ENCODE results near the gene LRRC15. TPM values are rescaled to one million over a fixed set of nuclear protein-coding genes. Genes with fewer than 3 reads are reported as not detected.

Gene LRRC15
- total RNA-seq, 1 experiment from 2014 or later: not detected

- CTCF ChIA-PET: no interaction called here
- no peaks in the 10 kb centered on the region for H3K36me3 Mint-ChIP-seq (ENCODE audit: insufficient read depth, unreplicated experiment)
- no TSS peak for BruUV-seq (replicated peaks)
- H3K27me3 Mint-ChIP-seq (ENCODE audit: unreplicated experiment): peaks cover 66% of the 10 kb centered on the region
- no peaks in the 10 kb centered on the region for H3K4me1 Mint-ChIP-seq (ENCODE audit: low read depth, unreplicated experiment)
- no peak overlapping the region for H3K4me3 Mint-ChIP-seq (ENCODE audit: low read depth, unreplicated experiment)
- peaks cover 13% of the 10 kb centered on the region for H3K9me3 Mint-ChIP-seq (ENCODE audit: low read depth, unreplicated experiment)
- no peak overlapping the region for H3K27ac Mint-ChIP-seq (ENCODE audit: unreplicated experiment)
- TF ChIP-seq, protein P1, sequence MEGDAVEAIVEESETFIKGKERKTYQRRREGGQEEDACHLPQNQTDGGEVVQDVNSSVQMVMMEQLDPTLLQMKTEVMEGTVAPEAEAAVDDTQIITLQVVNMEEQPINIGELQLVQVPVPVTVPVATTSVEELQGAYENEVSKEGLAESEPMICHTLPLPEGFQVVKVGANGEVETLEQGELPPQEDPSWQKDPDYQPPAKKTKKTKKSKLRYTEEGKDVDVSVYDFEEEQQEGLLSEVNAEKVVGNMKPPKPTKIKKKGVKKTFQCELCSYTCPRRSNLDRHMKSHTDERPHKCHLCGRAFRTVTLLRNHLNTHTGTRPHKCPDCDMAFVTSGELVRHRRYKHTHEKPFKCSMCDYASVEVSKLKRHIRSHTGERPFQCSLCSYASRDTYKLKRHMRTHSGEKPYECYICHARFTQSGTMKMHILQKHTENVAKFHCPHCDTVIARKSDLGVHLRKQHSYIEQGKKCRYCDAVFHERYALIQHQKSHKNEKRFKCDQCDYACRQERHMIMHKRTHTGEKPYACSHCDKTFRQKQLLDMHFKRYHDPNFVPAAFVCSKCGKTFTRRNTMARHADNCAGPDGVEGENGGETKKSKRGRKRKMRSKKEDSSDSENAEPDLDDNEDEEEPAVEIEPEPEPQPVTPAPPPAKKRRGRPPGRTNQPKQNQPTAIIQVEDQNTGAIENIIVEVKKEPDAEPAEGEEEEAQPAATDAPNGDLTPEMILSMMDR (IDR thresholded peaks at IDR 0.05; ENCODE audit: unreplicated experiment): no peak
- DNase-seq: no peak
- intact Hi-C loops (cut with micrococcal nuclease; ENCODE audit: unreplicated experiment): no loop called here
These were observed 19.7 kb upstream of the LRRC15 start for GRCh38 chr3:194389269-194389668.

- no peak overlapping the region for H3K27ac Mint-ChIP-seq (ENCODE audit: unreplicated experiment)
- TF ChIP-seq, protein P1 (IDR thresholded peaks at IDR 0.05; ENCODE audit: unreplicated experiment): no peak
- H3K36me3 Mint-ChIP-seq (ENCODE audit: insufficient read depth, unreplicated experiment): no peaks in the 10 kb centered on the region
- peaks cover 79% of the 10 kb centered on the region for H3K27me3 Mint-ChIP-seq (ENCODE audit: unreplicated experiment)
- no peak for DNase-seq
- no peak overlapping the region for H3K4me3 Mint-ChIP-seq (ENCODE audit: low read depth, unreplicated experiment)
- intact Hi-C loops (cut with micrococcal nuclease; ENCODE audit: unreplicated experiment): no loop called here
- H3K9me3 Mint-ChIP-seq (ENCODE audit: low read depth, unreplicated experiment): peaks cover 13% of the 10 kb centered on the region
- no peaks in the 10 kb centered on the region for H3K4me1 Mint-ChIP-seq (ENCODE audit: low read depth, unreplicated experiment)
- no TSS peak for BruUV-seq (replicated peaks)
- CTCF ChIA-PET: interaction anchor here (1.6 to 1.9 kb wide), 2 partner anchors 11 kb away, joined by 3 to 5 read pairs; partner anchors contain the start of gene GP5
These were observed 18.4 kb upstream of the LRRC15 start for GRCh38 chr3:194387926-194388418.

GRCh38 chr3:194387276-194387675, 17.7 kb upstream of the LRRC15 start:
- Mint-ChIP-seq H3K27me3 (ENCODE audit: unreplicated experiment) (peaks cover 86% of the 10 kb centered on the region), H3K36me3 (ENCODE audit: insufficient read depth, unreplicated experiment) (no peaks in the 10 kb centered on the region), H3K4me3 (ENCODE audit: low read depth, unreplicated experiment) (no peak overlapping the region), H3K27ac (ENCODE audit: unreplicated experiment) (no peak overlapping the region), H3K9me3 (ENCODE audit: low read depth, unreplicated experiment) (peaks cover 13% of the 10 kb centered on the region), H3K4me1 (ENCODE audit: low read depth, unreplicated experiment) (no peaks in the 10 kb centered on the region)
- CTCF ChIA-PET: interaction anchor here (1.6 to 1.9 kb wide), 2 partner anchors 10 to 12 kb away, joined by 3 to 5 read pairs; partner anchors contain the start of gene GP5
- TF ChIP-seq, protein P1 (IDR thresholded peaks at IDR 0.05; ENCODE audit: unreplicated experiment): no peak
- BruUV-seq (replicated peaks): no TSS peak
- DNase-seq: no peak
- intact Hi-C loops (cut with micrococcal nuclease; ENCODE audit: unreplicated experiment): no loop called here

DNA sequence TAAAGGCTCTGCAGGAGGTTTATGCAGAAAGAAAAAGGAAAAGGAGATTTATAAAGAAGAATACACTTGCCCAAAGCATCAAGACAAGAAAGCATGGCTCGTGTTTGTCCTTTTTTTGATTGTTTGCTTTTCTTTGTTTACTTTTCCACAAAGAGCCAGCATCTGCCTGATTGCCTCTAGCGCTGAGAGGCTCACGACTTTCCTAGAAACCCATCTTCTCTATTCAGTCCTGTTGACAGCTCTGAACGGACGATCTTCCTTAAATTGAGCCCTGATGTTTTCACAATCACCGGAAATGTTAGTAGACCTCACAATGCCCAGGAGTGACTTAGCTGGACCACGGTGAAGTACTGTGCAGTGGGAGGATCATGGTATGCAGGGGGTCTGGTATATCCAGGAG, 17.1 kb upstream of the LRRC15 start:
- DNase-seq: no peak
- no peak overlapping the region for H3K27ac Mint-ChIP-seq (ENCODE audit: unreplicated experiment)
- no peaks in the 10 kb centered on the region for H3K4me1 Mint-ChIP-seq (ENCODE audit: low read depth, unreplicated experiment)
- H3K36me3 Mint-ChIP-seq (ENCODE audit: insufficient read depth, unreplicated experiment): no peaks in the 10 kb centered on the region
- CTCF ChIA-PET: interaction anchor here (1.4 to 1.9 kb wide), 2 partner anchors 8 to 12 kb away, joined by 5 read pairs; partner anchors contain the start of gene GP5
- peaks cover 92% of the 10 kb centered on the region for H3K27me3 Mint-ChIP-seq (ENCODE audit: unreplicated experiment)
- H3K4me3 Mint-ChIP-seq (ENCODE audit: low read depth, unreplicated experiment): no peak overlapping the region
- intact Hi-C loops (cut with micrococcal nuclease; ENCODE audit: unreplicated experiment): no loop called here
- H3K9me3 Mint-ChIP-seq (ENCODE audit: low read depth, unreplicated experiment): peaks cover 13% of the 10 kb centered on the region
- no TSS peak for BruUV-seq (replicated peaks)
- TF ChIP-seq, protein P1 (IDR thresholded peaks at IDR 0.05; ENCODE audit: unreplicated experiment): no peak

All from Calu3 (cell line).